ENCODE results near the gene XYLT1. TPM values are rescaled to one million over a fixed set of nuclear protein-coding genes. Genes with fewer than 3 reads are reported as not detected.

Gene XYLT1
- total and polyA plus RNA-seq, 7 donors = 0.67 to 2.5 (median 1.7) TPM

- H3K27me3 ChIP-seq (ENCODE audit: insufficient read depth in 3 of 3, low read length in 2 of 3) = no peaks in the 10 kb centered on the region
- H3K4me3 ChIP-seq = no peak overlapping the region
- no peak for DNase-seq
- intact Hi-C loops (cut with DNase I) = no loop called here
- no peak overlapping the region for H3K27ac ChIP-seq
- no peaks in the 10 kb centered on the region for H3K9me3 ChIP-seq
- ATAC-seq = no peak
- H3K36me3 ChIP-seq (ENCODE audit: insufficient read depth in 1 of 2, low read depth in 1 of 2) = no peaks in the 10 kb centered on the region
- no peaks in the 10 kb centered on the region for H3K4me1 ChIP-seq
- 87 to 91% (median 88%) methylated on average over 8 of the region's 8 CpGs for WGBS, 3 donors
- no peak for TF ChIP-seq CTCF (IDR thresholded peaks at IDR 0.05)
These were observed 327.0 kb downstream of the XYLT1 start for GRCh38 chr16:17143546-17144419.

GRCh38 chr16:17138801-17139200 is 332.0 kb downstream of the XYLT1 start:
- ATAC-seq (no peak), DNase-seq (no peak)
- Histone ChIP-seq H3K4me1 (no peaks in the 10 kb centered on the region), H3K27ac (no peak overlapping the region), H3K27me3 (ENCODE audit: insufficient read depth in 3 of 3, low read length in 2 of 3) (peaks cover 0 to 2% (median 0%) of the 10 kb centered on the region in 3 donors), H3K36me3 (ENCODE audit: insufficient read depth in 1 of 2, low read depth in 1 of 2) (no peaks in the 10 kb centered on the region), H3K9me3 (no peaks in the 10 kb centered on the region), H3K4me3 (no peak overlapping the region)
- no peak for TF ChIP-seq CTCF (IDR thresholded peaks at IDR 0.05)
- WGBS, 3 donors = 60 to 63% (median 63%) methylated on average over 4 of the region's 4 CpGs
- intact Hi-C loops (cut with DNase I) = loop anchor here in 1 of 2 donors (2.0 kb wide), 1 partner anchor 74 kb away; no protein-coding TSS in a partner anchor

GRCh38 chr16:17135439-17135838 is 335.3 kb downstream of the XYLT1 start:
- Histone ChIP-seq H3K4me3 (no peak overlapping the region), H3K4me1 (no peaks in the 10 kb centered on the region), H3K36me3 (ENCODE audit: insufficient read depth in 1 of 2, low read depth in 1 of 2) (no peaks in the 10 kb centered on the region), H3K27me3 (ENCODE audit: insufficient read depth in 3 of 3, low read length in 2 of 3) (peaks cover 0 to 2% (median 0%) of the 10 kb centered on the region in 3 donors), H3K9me3 (no peaks in the 10 kb centered on the region), H3K27ac (no peak overlapping the region)
- DNase-seq = no peak
- ATAC-seq = no peak
- intact Hi-C loops (cut with DNase I) = no loop called here
- TF ChIP-seq CTCF (IDR thresholded peaks at IDR 0.05) = no peak
- WGBS, 3 donors = 88 to 96% (median 88%) methylated on average over 4 of the region's 4 CpGs

- H3K27ac ChIP-seq = no peak overlapping the region
- DNase-seq (no peak), ATAC-seq (no peak)
- WGBS, 3 donors = 90 to 96% (median 93%) methylated on average over 10 of the region's 10 CpGs
- H3K27me3 ChIP-seq (ENCODE audit: insufficient read depth in 3 of 3, low read length in 2 of 3) = peaks cover 0 to 2% (median 0%) of the 10 kb centered on the region in 3 donors
- no peak overlapping the region for H3K4me3 ChIP-seq
- intact Hi-C loops (cut with DNase I) = no loop called here
- no peaks in the 10 kb centered on the region for H3K9me3 ChIP-seq
- no peaks in the 10 kb centered on the region for H3K36me3 ChIP-seq (ENCODE audit: insufficient read depth in 1 of 2, low read depth in 1 of 2)
- TF ChIP-seq CTCF (IDR thresholded peaks at IDR 0.05) = no peak
- no peaks in the 10 kb centered on the region for H3K4me1 ChIP-seq
These were observed 336.2 kb downstream of the XYLT1 start for GRCh38 chr16:17134586-17134985.

Data from psoas muscle (tissue), 8 donors.